NCI-H2029 (cell line): Measurements from ENCODE around the gene MEP1A.
A peak's percentile ranks its signal among the peaks of the same experiment; 100 is the strongest.
"Not testable (repeated sequence)": the region's sequence is repeated elsewhere in the genome, so short reads cannot be mapped to it uniquely, and the experiment has no call there.

ENCODE experiments used
- DNase-seq: peaks from one replicate; lab custom pipeline; 2025; lab: John Stamatoyannopoulos, UW

The MEP1A gene

GRCh38 chr6:46777476-46778346, 15.5 kb upstream of the MEP1A start:
- DNase-seq: no peak

- peak; percentile 59 for DNase-seq
Observed at GRCh38 chr6:46781478-46782378, 11.5 kb upstream of the MEP1A start.

- DNase-seq: no peak
Observed at GRCh38 chr6:46784535-46784934, 8.7 kb upstream of the MEP1A start.

- DNase-seq: no peak
Observed at GRCh38 chr6:46787871-46788540, 5.2 kb upstream of the MEP1A start.

GRCh38 chr6:46788791-46789190, 4.4 kb upstream of the MEP1A start:
- no peak for DNase-seq

GRCh38 chr6:46789434-46790354, 3.5 kb upstream of the MEP1A start:
- DNase-seq: no peak

- no peak for DNase-seq
Observed at GRCh38 chr6:46790355-46790874, 2.8 kb upstream of the MEP1A start.

GRCh38 chr6:46792635-46793034, 554 bp upstream of the MEP1A start:
- no peak for DNase-seq

- DNase-seq: no peak
Observed at GRCh38 chr6:46794068-46794467, 879 bp downstream of the MEP1A start.

GRCh38 chr6:46795816-46796215, 2.6 kb downstream of the MEP1A start:
- DNase-seq: no peak

GRCh38 chr6:46796848-46797580, 3.8 kb downstream of the MEP1A start:
- no peak for DNase-seq

GRCh38 chr6:46799657-46800056, 6.5 kb downstream of the MEP1A start:
- no peak for DNase-seq

- no peak for DNase-seq
Observed at GRCh38 chr6:46808806-46809205, 15.6 kb downstream of the MEP1A start.

- no peak for DNase-seq
Observed at GRCh38 chr6:46815130-46815529, 21.9 kb downstream of the MEP1A start.

GRCh38 chr6:46816626-46817025, 23.4 kb downstream of the MEP1A start:
- no peak for DNase-seq

GRCh38 chr6:46819561-46819960, 26.4 kb downstream of the MEP1A start:
- no peak for DNase-seq

- no peak for DNase-seq
Observed at GRCh38 chr6:46821458-46821881, 28.3 kb downstream of the MEP1A start.

GRCh38 chr6:46828939-46829338, 35.8 kb downstream of the MEP1A start:
- DNase-seq: no peak

- DNase-seq: no peak
Observed at GRCh38 chr6:46832816-46833215, 39.6 kb downstream of the MEP1A start.

GRCh38 chr6:46834257-46834916, 41.2 kb downstream of the MEP1A start:
- not testable (repeated sequence) for DNase-seq
